GM23248 (cell line): ENCODE measurements around the gene POLDIP2. TPM values are rescaled to one million over a fixed set of nuclear protein-coding genes. Genes with fewer than 3 reads are reported as not detected.
A peak's percentile ranks its signal among the peaks of the same experiment; 100 is the strongest.

Experiments
- DNase-seq: peaks from one replicate; pipeline ENCODE4 v3.0.0-alpha.2; 2015
- H2AFZ ChIP-seq: fragments of 200-600 bp; sonication (generic); 2 replicates; pipeline ENCODE4 v1.6.1; 2016; ENCODE audit warnings: antibody characterized with exemption
- H3F3A ChIP-seq: fragments of 200-600 bp; sonication (generic); 2 replicates; pipeline ENCODE4 v1.6.1; 2016; ENCODE audit warnings: mild to moderate bottlenecking, antibody characterized with exemption, mixed run types; ENCODE audit not compliant: insufficient read depth
- H3K27ac ChIP-seq: fragments of 200-600 bp; sonication (generic); 2 replicates; pipeline ENCODE4 v1.5.1; 2016; ENCODE audit warnings: mild to moderate bottlenecking
- H3K27me3 ChIP-seq: fragments of 200-600 bp; sonication (generic); replicated peaks from 2 replicates; pipeline ENCODE4 v1.6.1; 2016; ENCODE audit warnings: mild to moderate bottlenecking; ENCODE audit not compliant: insufficient read depth
- H3K36me3 ChIP-seq: fragments of 200-600 bp; sonication (generic); 2 replicates; pipeline ENCODE4 v1.6.1; 2016; ENCODE audit warnings: low read depth, mild to moderate bottlenecking
- H3K4me1 ChIP-seq: fragments of 200-600 bp; sonication (generic); 2 replicates; pipeline ENCODE4 v1.6.1; 2016; ENCODE audit warnings: mild to moderate bottlenecking; ENCODE audit not compliant: insufficient read depth
- H3K4me2 ChIP-seq: fragments of 200-600 bp; sonication (generic); one replicate; pipeline ENCODE4 v1.6.1; 2016; ENCODE audit warnings: mild to moderate bottlenecking; ENCODE audit not compliant: unreplicated experiment
- H3K4me3 ChIP-seq: fragments of 200-600 bp; sonication (generic); 2 replicates; pipeline ENCODE4 v1.5.1; 2016; ENCODE audit warnings: mild to moderate bottlenecking
- H3K79me2 ChIP-seq: fragments of 200-600 bp; sonication (generic); 2 replicates; pipeline ENCODE4 v1.6.1; 2016; ENCODE audit warnings: mild to moderate bottlenecking; ENCODE audit not compliant: insufficient read depth
- H3K9ac ChIP-seq: fragments of 200-600 bp; sonication (generic); 2 replicates; pipeline ENCODE4 v1.6.1; 2016; ENCODE audit warnings: mild to moderate bottlenecking
- H3K9me2 ChIP-seq: fragments of 200-600 bp; sonication (generic); 2 replicates; pipeline ENCODE4 v1.6.1; 2016; ENCODE audit warnings: mixed run types, mild to moderate bottlenecking, moderate library complexity; ENCODE audit not compliant: insufficient read depth
- H3K9me3 ChIP-seq: fragments of 200-600 bp; sonication (generic); one replicate; pipeline ENCODE4 v1.6.1; 2017; ENCODE audit warnings: low read depth
- H4K20me1 ChIP-seq: fragments of 200-600 bp; sonication (generic); 2 replicates; pipeline ENCODE4 v1.6.0; 2016; ENCODE audit not compliant: insufficient read depth
- EZH2 ChIP-seq: fragments of 200-600 bp; sonication (generic); IDR thresholded peaks from 2 replicates; pipeline ENCODE4 v1.6.1; 2018; ENCODE audit warnings: antibody characterized with exemption, mild to moderate bottlenecking; ENCODE audit not compliant: insufficient read depth, poor library complexity, severe bottlenecking
- EZH2phosphoT487 ChIP-seq: fragments of 200-600 bp; sonication (generic); IDR thresholded peaks from 2 replicates; pipeline ENCODE4 v1.6.1; 2018; ENCODE audit warnings: antibody characterized with exemption, moderate library complexity, mild to moderate bottlenecking, low read depth; ENCODE audit not compliant: insufficient read depth
- WGBS, 2 experiments: methylation state at CpG; one replicate each; pipeline ENCODE4 v1.1.6; 2015 to 2017; ENCODE audit warnings: low lambda C conversion rate in 2 of 2, low coverage in 1 of 2; ENCODE audit errors: missing lambda C conversion rate in 2 of 2; 5-methylcytosine and 5-hydroxymethylcytosine counted together
- in situ Hi-C: fragments of 300-500 bp; cut with MboI; formaldehyde crosslinking; loops from 2 replicates; pipeline ENCODE4 v1.15.0; 2020
- polyA plus RNA-seq: library from polyadenylated mRNA; unstranded; fragments of >200 nt; fragmentation: Nextera tagmentation; extraction: Ambion mirVana; gene quantifications from 2 replicates; pipeline ENCODE4 v1.2.1, GENCODE V29; 2016
- total RNA-seq: library from RNA; depleted of rRNA; stranded (reverse); fragments of >200 nt; shearing (Covaris generic); gene quantifications from 2 replicates; pipeline ENCODE4 v1.2.3, GENCODE V29; 2014

POLDIP2 gene
- total and polyA plus RNA-seq, 2 experiments from 2014 or later: 92.7 to 105 TPM

- no peaks in the 10 kb centered on the region for H4K20me1 ChIP-seq
- no peaks in the 10 kb centered on the region for H3K79me2 ChIP-seq
- H3K27me3 ChIP-seq: 0 out of 2 replicates have a peak, but pooled peaks cover 3% of the 10 kb centered on the region
- DNase-seq: peak; percentile 68
- H3F3A ChIP-seq: no peaks in the 10 kb centered on the region
- H3K4me2 ChIP-seq: peak overlapping the region; percentile 89
- H3K4me3 ChIP-seq: peak overlapping the region; percentile 85
- 16 to 17% methylated on average over 30 to 33 of the region's 33 CpGs for WGBS, 2 experiments
- H3K9ac ChIP-seq: peak overlapping the region; percentile 72
- H3K4me1 ChIP-seq: no peaks in the 10 kb centered on the region
- TF ChIP-seq EZH2: no peak
- no peak for TF ChIP-seq EZH2phosphoT487
- H3K9me3 ChIP-seq: no peaks in the 10 kb centered on the region
- in situ Hi-C loops: no loop called here
- H3K36me3 ChIP-seq: no peaks in the 10 kb centered on the region
- H3K27ac ChIP-seq: no peak overlapping the region
- H3K9me2 ChIP-seq: no peaks in the 10 kb centered on the region
- peak overlapping the region; percentile 84 for H2AFZ ChIP-seq
Measured at GRCh38 chr17:28404812-28405570, 47.7 kb upstream of the POLDIP2 start.

- Histone ChIP-seq H3K9ac (no peak overlapping the region; the same call in 1 of the 2 replicates), H3K79me2 (no peaks in the 10 kb centered on the region), H2AFZ (no peak overlapping the region), H3F3A (no peaks in the 10 kb centered on the region), H3K27me3 (no peaks in the 10 kb centered on the region), H3K9me2 (no peaks in the 10 kb centered on the region), H3K4me3 (no peak overlapping the region), H3K36me3 (no peaks in the 10 kb centered on the region), H3K9me3 (no peaks in the 10 kb centered on the region), H4K20me1 (no peaks in the 10 kb centered on the region), H3K4me1 (no peaks in the 10 kb centered on the region), H3K4me2 (no peak overlapping the region), H3K27ac (no peak overlapping the region)
- in situ Hi-C loops: no loop called here
- TF ChIP-seq EZH2phosphoT487: no peak
- no peak for TF ChIP-seq EZH2
- no peak for DNase-seq
- 86 to 90% methylated on average over 5 of the region's 5 CpGs for WGBS, 2 experiments
Measured at GRCh38 chr17:28404461-28404811, 47.1 kb upstream of the POLDIP2 start.

GRCh38 chr17:28404007-28404406 lies 46.7 kb upstream of the POLDIP2 start:
- Histone ChIP-seq H3K36me3 (no peaks in the 10 kb centered on the region), H4K20me1 (no peaks in the 10 kb centered on the region), H2AFZ (no peak overlapping the region), H3K79me2 (no peaks in the 10 kb centered on the region), H3F3A (no peaks in the 10 kb centered on the region), H3K9me2 (no peaks in the 10 kb centered on the region), H3K9ac (no peak overlapping the region), H3K4me2 (no peak overlapping the region), H3K27me3 (no peaks in the 10 kb centered on the region), H3K9me3 (no peaks in the 10 kb centered on the region), H3K4me3 (no peak overlapping the region), H3K27ac (no peak overlapping the region), H3K4me1 (0 out of 2 replicates have a peak, but pooled peaks cover under 1% of the 10 kb centered on the region)
- in situ Hi-C loops: no loop called here
- DNase-seq: no peak
- TF ChIP-seq EZH2phosphoT487: no peak
- TF ChIP-seq EZH2: no peak
- 98 to 100% methylated on average over 2 of the region's 2 CpGs for WGBS, 2 experiments

GRCh38 chr17:28402844-28403243 lies 45.5 kb upstream of the POLDIP2 start:
- H3K27ac ChIP-seq: no peak overlapping the region
- TF ChIP-seq EZH2phosphoT487 (no peak), EZH2 (no peak)
- no peaks in the 10 kb centered on the region for H3K9me2 ChIP-seq
- H3K9me3 ChIP-seq: no peaks in the 10 kb centered on the region
- peaks cover 6% of the 10 kb centered on the region; the same call in 1 of the 2 replicates for H3K4me1 ChIP-seq
- H4K20me1 ChIP-seq: no peaks in the 10 kb centered on the region
- H3K4me2 ChIP-seq: no peak overlapping the region
- WGBS, 2 experiments: 92 to 97% methylated on average over 6 of the region's 6 CpGs
- H3K27me3 ChIP-seq: no peaks in the 10 kb centered on the region
- H3K4me3 ChIP-seq: no peak overlapping the region
- no peaks in the 10 kb centered on the region for H3K79me2 ChIP-seq
- no peaks in the 10 kb centered on the region for H3F3A ChIP-seq
- no peak overlapping the region for H3K9ac ChIP-seq
- no peak overlapping the region for H2AFZ ChIP-seq
- in situ Hi-C loops: no loop called here
- no peak for DNase-seq
- no peaks in the 10 kb centered on the region for H3K36me3 ChIP-seq
